Measurements from ENCODE around the gene TPRN. TPM values are rescaled to one million over a fixed set of nuclear protein-coding genes. Genes with fewer than 3 reads are reported as not detected.

The TPRN gene
- total and polyA plus RNA-seq, 2 donors (not counting 1 experiment from before 2014, with no cell fraction given), result 1.6 to 5.8 TPM

DNA sequence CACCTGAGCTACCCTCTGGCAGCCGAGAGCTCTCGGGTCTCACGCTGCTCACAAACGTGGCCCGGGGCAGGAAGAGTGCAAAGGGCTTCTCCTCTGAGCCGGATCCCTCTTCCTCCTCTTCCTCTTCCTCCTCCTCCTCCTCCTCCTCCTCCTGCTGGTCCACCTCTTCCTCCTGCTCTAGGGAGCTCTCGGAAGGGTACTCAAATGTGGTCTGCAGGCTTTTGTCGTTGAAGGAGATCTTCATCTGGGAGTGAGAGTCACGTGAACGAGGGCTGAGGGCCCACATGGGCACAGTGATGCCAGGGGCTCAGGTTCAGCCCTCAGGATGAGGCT lies 8.1 kb downstream of the TPRN start:
- no peaks in the 10 kb centered on the region for H3K9me3 ChIP-seq (ENCODE audit: control insufficient read depth, insufficient read depth, low read depth, low read length)
- peaks cover 30% of the 10 kb centered on the region for H3K79me2 ChIP-seq (ENCODE audit: control insufficient read depth, insufficient read depth, low read length)
- H2AFZ ChIP-seq (ENCODE audit: low read length), result no peak overlapping the region
- H3K27ac ChIP-seq (ENCODE audit: insufficient read depth, low read length), result no peak overlapping the region
- H3K9ac ChIP-seq (ENCODE audit: insufficient read depth, low read length), result no peak overlapping the region
- peaks cover 15% of the 10 kb centered on the region for H3K36me3 ChIP-seq (ENCODE audit: control insufficient read depth, insufficient read depth, low read length)
- H3K4me1 ChIP-seq (ENCODE audit: control insufficient read depth, extremely low read depth, insufficient read depth, low read length), result peaks cover 12% of the 10 kb centered on the region
- no peak for TF ChIP-seq EZH2 (IDR thresholded peaks at IDR 0.05; ENCODE audit: low read length, missing control alignments)
- TF ChIP-seq, protein P1, sequence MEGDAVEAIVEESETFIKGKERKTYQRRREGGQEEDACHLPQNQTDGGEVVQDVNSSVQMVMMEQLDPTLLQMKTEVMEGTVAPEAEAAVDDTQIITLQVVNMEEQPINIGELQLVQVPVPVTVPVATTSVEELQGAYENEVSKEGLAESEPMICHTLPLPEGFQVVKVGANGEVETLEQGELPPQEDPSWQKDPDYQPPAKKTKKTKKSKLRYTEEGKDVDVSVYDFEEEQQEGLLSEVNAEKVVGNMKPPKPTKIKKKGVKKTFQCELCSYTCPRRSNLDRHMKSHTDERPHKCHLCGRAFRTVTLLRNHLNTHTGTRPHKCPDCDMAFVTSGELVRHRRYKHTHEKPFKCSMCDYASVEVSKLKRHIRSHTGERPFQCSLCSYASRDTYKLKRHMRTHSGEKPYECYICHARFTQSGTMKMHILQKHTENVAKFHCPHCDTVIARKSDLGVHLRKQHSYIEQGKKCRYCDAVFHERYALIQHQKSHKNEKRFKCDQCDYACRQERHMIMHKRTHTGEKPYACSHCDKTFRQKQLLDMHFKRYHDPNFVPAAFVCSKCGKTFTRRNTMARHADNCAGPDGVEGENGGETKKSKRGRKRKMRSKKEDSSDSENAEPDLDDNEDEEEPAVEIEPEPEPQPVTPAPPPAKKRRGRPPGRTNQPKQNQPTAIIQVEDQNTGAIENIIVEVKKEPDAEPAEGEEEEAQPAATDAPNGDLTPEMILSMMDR (conservative IDR thresholded peaks at IDR 0.05 in 1 of 2, IDR thresholded peaks at IDR 0.05 in 1 of 2; ENCODE audit: low read depth in 1 of 2, low read length in 2 of 2), result no peak
- no peaks in the 10 kb centered on the region for H4K20me1 ChIP-seq (ENCODE audit: control insufficient read depth, extremely low read depth, insufficient read depth, low read length)
- no peak for DNase-seq (ENCODE audit: low read depth in 2 of 2)
- no peak overlapping the region for H3K4me2 ChIP-seq (ENCODE audit: extremely low read depth, insufficient read depth, low read length)
- H3K4me3 ChIP-seq (replicated peaks in 1 of 4; ENCODE audit: control extremely low read depth in 1 of 4, insufficient read depth in 1 of 4, low read depth in 3 of 4, low read length in 4 of 4), result no peak overlapping the region
- H3K27me3 ChIP-seq (ENCODE audit: control insufficient read depth, insufficient read depth, low read length), result no peaks in the 10 kb centered on the region

DNA sequence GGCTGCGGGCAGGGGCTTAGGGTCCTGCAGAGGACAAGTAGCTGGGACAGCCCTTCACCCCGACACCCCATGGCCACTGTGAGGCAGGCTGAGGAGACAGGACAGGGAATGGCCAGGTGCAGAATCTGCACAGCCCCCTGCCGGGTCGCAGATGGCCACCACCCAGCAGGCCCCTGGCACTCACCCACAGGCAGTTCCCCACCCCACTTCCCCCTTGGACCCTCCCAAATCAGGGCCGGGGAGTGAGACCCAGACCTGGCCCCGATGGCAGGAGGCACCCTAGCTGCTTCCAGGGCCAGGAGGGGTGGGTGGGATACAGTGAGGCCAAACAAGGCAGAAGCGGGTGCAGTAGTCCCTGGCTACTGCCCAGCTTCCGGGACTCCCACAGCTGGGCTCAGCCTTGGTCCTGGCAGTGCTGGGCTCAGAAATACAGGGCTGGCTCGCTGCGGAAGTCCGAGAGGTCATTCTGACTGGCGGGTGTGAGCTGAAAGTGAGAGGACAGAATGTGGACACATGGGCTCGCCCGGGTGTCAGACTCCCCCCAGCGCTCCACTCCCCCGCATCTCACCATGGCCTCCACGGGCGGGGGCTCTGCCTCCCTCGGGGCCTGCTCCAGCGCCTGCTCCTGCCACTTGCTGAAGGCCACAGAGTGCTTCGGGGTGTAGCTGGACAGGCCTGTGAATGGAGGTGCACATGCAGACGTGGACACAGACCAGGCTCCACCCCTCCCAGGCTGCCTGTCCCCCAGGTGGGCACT lies 8.7 kb downstream of the TPRN start:
- TF ChIP-seq EZH2 (IDR thresholded peaks at IDR 0.05; ENCODE audit: low read length, missing control alignments), result no peak
- TF ChIP-seq, protein P1 (conservative IDR thresholded peaks at IDR 0.05 in 1 of 2, IDR thresholded peaks at IDR 0.05 in 1 of 2; ENCODE audit: low read depth in 1 of 2, low read length in 2 of 2), result no peak

DNA sequence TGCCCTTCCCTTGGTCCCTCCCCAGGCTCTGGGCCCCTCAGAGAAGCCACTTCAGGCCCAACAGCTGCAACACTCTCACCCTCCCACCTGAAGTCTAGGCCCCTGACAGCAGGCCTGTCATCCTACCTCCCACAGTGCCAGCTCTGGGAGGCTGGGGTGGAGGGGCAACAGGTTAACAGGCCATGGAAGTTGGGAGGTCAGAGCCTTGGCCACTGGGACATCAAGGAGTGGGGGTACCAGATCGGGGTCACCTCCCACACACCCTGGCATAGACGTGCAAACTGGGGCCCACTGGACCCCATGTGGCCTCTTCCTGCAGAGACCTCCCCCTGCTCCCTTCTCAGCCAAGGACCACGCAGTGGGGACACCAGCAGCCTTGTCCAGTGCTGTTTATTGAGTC lies 9.3 kb downstream of the TPRN start:
- TF ChIP-seq, protein P1 (conservative IDR thresholded peaks at IDR 0.05 in 1 of 2, IDR thresholded peaks at IDR 0.05 in 1 of 2; ENCODE audit: low read depth in 1 of 2, low read length in 2 of 2), result no peak
- no peak for TF ChIP-seq EZH2 (IDR thresholded peaks at IDR 0.05; ENCODE audit: low read length, missing control alignments)
- H3K4me3 ChIP-seq (replicated peaks in 1 of 4; ENCODE audit: control extremely low read depth in 1 of 4, insufficient read depth in 1 of 4, low read depth in 3 of 4, low read length in 4 of 4), result no peak overlapping the region
- no peaks in the 10 kb centered on the region for H3K9me3 ChIP-seq (ENCODE audit: control insufficient read depth, insufficient read depth, low read depth, low read length)
- H3K79me2 ChIP-seq (ENCODE audit: control insufficient read depth, insufficient read depth, low read length), result peaks cover 37% of the 10 kb centered on the region
- no peak for DNase-seq (ENCODE audit: low read depth in 2 of 2)
- peaks cover 19% of the 10 kb centered on the region for H3K4me1 ChIP-seq (ENCODE audit: control insufficient read depth, extremely low read depth, insufficient read depth, low read length)
- H4K20me1 ChIP-seq (ENCODE audit: control insufficient read depth, extremely low read depth, insufficient read depth, low read length), result no peaks in the 10 kb centered on the region
- no peak overlapping the region for H3K4me2 ChIP-seq (ENCODE audit: extremely low read depth, insufficient read depth, low read length)
- H3K9ac ChIP-seq (ENCODE audit: insufficient read depth, low read length), result no peak overlapping the region
- H3K27me3 ChIP-seq (ENCODE audit: control insufficient read depth, insufficient read depth, low read length), result no peaks in the 10 kb centered on the region
- peaks cover 17% of the 10 kb centered on the region for H3K36me3 ChIP-seq (ENCODE audit: control insufficient read depth, insufficient read depth, low read length)
- H2AFZ ChIP-seq (ENCODE audit: low read length), result no peak overlapping the region
- H3K27ac ChIP-seq (ENCODE audit: insufficient read depth, low read length), result no peak overlapping the region

More for the DNA sequence above, 8.7 kb downstream of the TPRN start:
- H3K27ac ChIP-seq (ENCODE audit: insufficient read depth, low read length), result no peak overlapping the region
- peaks cover 17% of the 10 kb centered on the region for H3K4me1 ChIP-seq (ENCODE audit: control insufficient read depth, extremely low read depth, insufficient read depth, low read length)
- no peak overlapping the region for H3K4me2 ChIP-seq (ENCODE audit: extremely low read depth, insufficient read depth, low read length)
- H3K27me3 ChIP-seq (ENCODE audit: control insufficient read depth, insufficient read depth, low read length), result no peaks in the 10 kb centered on the region
- H3K36me3 ChIP-seq (ENCODE audit: control insufficient read depth, insufficient read depth, low read length), result peaks cover 15% of the 10 kb centered on the region
- no peaks in the 10 kb centered on the region for H3K9me3 ChIP-seq (ENCODE audit: control insufficient read depth, insufficient read depth, low read depth, low read length)
- H3K9ac ChIP-seq (ENCODE audit: insufficient read depth, low read length), result no peak overlapping the region
- peaks cover 36% of the 10 kb centered on the region for H3K79me2 ChIP-seq (ENCODE audit: control insufficient read depth, insufficient read depth, low read length)
- H4K20me1 ChIP-seq (ENCODE audit: control insufficient read depth, extremely low read depth, insufficient read depth, low read length), result no peaks in the 10 kb centered on the region
- no peak for DNase-seq (ENCODE audit: low read depth in 2 of 2)
- no peak overlapping the region for H2AFZ ChIP-seq (ENCODE audit: low read length)
- H3K4me3 ChIP-seq (replicated peaks in 1 of 4; ENCODE audit: control extremely low read depth in 1 of 4, insufficient read depth in 1 of 4, low read depth in 3 of 4, low read length in 4 of 4), result no peak overlapping the region
